Transverse colon (tissue), 4 donors: ENCODE measurements around the gene MEGF11. TPM values are rescaled to one million over a fixed set of nuclear protein-coding genes. Genes with fewer than 3 reads are reported as not detected.
A peak's percentile ranks its signal among the peaks of the same experiment; 100 is the strongest.

Source experiments
- DNase-seq: peaks from one replicate; pipeline ENCODE4 v3.0.0-alpha.2; 2019
- H3K27ac ChIP-seq, 4 donors: fragments of 200-600 bp; sonication (generic); 2 replicates each; pipeline ENCODE4 v1.5.1; 2016 to 2018; ENCODE audit warnings: inconsistent platforms in 4 of 4
- H3K27me3 ChIP-seq: fragments of 200-600 bp; sonication (generic); 2 replicates; pipeline ENCODE4 v1.5.1; 2017; ENCODE audit warnings: inconsistent platforms
- H3K36me3 ChIP-seq, 4 donors: fragments of 200-600 bp; sonication (generic); 2 replicates each; pipeline ENCODE4 v1.5.1; 2017 to 2019; ENCODE audit warnings: inconsistent platforms in 4 of 4
- H3K4me1 ChIP-seq, 4 donors: fragments of 200-600 bp; sonication (generic); 2 replicates each; pipeline ENCODE4 v1.5.1; 2017 to 2020; ENCODE audit warnings: inconsistent platforms in 4 of 4
- H3K4me3 ChIP-seq, 4 donors: fragments of 200-600 bp; sonication (generic); 1 replicate in 1 of 4; 2 replicates in 3 of 4; pipeline versions ENCODE4 v1.5.1 to v1.6.1; 2017 to 2019; ENCODE audit warnings: inconsistent platforms in 4 of 4
- H3K9me3 ChIP-seq, 2 donors: fragments of 200-600 bp; sonication (generic); 2 replicates each; pipeline ENCODE4 v1.5.1; 2017 to 2019; ENCODE audit warnings: inconsistent platforms in 2 of 2
- CTCF ChIP-seq, 5 experiments: fragments of 200-600 bp in 3 of 5; fragments of 450-650 bp in 2 of 5; sonication (generic) in 3 of 5; IDR thresholded peaks; 1 replicate in 2 of 5; 2 replicates in 3 of 5; pipeline ENCODE4 v1.5.1; 2016 to 2017; ENCODE audit warnings: antibody characterized with exemption in 5 of 5, inconsistent platforms in 3 of 5, mild to moderate bottlenecking in 2 of 5, moderate library complexity in 1 of 5
- EP300 ChIP-seq: sonication (generic); formaldehyde crosslinking; IDR thresholded peaks from one replicate; pipeline ENCODE4 v1.6.1; 2017; ENCODE audit warnings: antibody characterized with exemption, low read depth
- POLR2A ChIP-seq: fragments of 450-650 bp; IDR thresholded peaks from one replicate; pipeline ENCODE4 v1.6.1; 2016; ENCODE audit warnings: antibody characterized with exemption, mild to moderate bottlenecking, moderate library complexity
- POLR2AphosphoS5 ChIP-seq, 3 donors: sonication (generic); formaldehyde crosslinking; IDR thresholded peaks; one replicate each; pipeline ENCODE4 v1.6.1; 2016; ENCODE audit warnings: antibody characterized with exemption in 3 of 3
- WGBS, 2 donors: methylation state at CpG; one replicate each; pipeline ENCODE4 v1.1.5; 2018; ENCODE audit warnings: low coverage in 1 of 2; 5-methylcytosine and 5-hydroxymethylcytosine counted together
- in situ Hi-C, 4 donors: fragments of 200-750 bp; cut with MboI; loops; one replicate each; pipeline versions ENCODE4 v1.15.0 to v1.15.1; 2017; ENCODE audit warnings: low sequenced_read_pairs in 3 of 4, low pct_ligation_motif_present in 1 of 4, low pct_unique_long_range_greater_than_20kb in 1 of 4
- intact Hi-C: fragments of 100-400 bp; cut with DNase I; formaldehyde crosslinking; loops from one replicate; pipeline ENCODE4 v1.15.1; 2023; ENCODE audit warnings: low total_unique reads
- total RNA-seq, 4 donors: library from RNA; depleted of rRNA; stranded (reverse); fragments of >200 nt; gene quantifications; one replicate each; pipeline ENCODE4 v1.1.0, GENCODE V29; 2016

MEGF11 gene
- total RNA-seq, 4 donors from 2014 or later: 0.16 TPM; not detected in 3

- H3K4me1 ChIP-seq: peaks cover 0 to 15% (median 7%) of the 10 kb centered on the region in 4 donors
- no peak for TF ChIP-seq POLR2A
- no peak for TF ChIP-seq EP300
- TF ChIP-seq POLR2AphosphoS5 (IDR thresholded peaks at IDR 0.05): no peak
- no peak for TF ChIP-seq CTCF (IDR thresholded peaks at IDR 0.05)
- intact Hi-C loops: no loop called here
- no peaks in the 10 kb centered on the region for H3K36me3 ChIP-seq
- H3K4me3 ChIP-seq: no peak overlapping the region
- no peaks in the 10 kb centered on the region for H3K9me3 ChIP-seq
- H3K27ac ChIP-seq: no peak overlapping the region
- no peak for DNase-seq
- in situ Hi-C loops: no loop called here
- H3K27me3 ChIP-seq: no peaks in the 10 kb centered on the region
- WGBS, 2 donors: 55 to 59% methylated on average over 6 to 9 of the region's 9 CpGs
These were observed 206.1 kb downstream of the MEGF11 start for GRCh38 chr15:66047321-66048024.

DNA sequence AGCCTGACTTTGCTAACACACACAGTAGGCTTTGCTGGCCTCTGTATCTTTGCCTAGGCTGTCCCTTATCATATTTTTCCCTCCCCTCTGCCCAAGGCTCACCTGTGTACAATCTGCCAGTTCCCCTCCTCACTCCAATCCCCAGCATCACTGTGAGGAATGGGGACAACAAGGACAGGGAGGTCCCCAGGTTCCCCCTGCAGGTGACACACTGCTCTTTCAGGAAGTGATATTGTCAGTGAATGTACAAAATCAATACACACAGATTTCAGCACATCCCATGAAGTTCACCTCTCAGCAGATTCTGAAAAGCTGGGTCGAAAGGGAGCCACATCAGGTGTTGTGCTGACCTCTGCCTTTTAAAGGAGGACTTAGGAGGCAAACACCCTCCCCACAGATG lies 206.8 kb downstream of the MEGF11 start:
- Histone ChIP-seq H3K27ac (no peak overlapping the region), H3K36me3 (no peaks in the 10 kb centered on the region), H3K27me3 (no peaks in the 10 kb centered on the region), H3K9me3 (no peaks in the 10 kb centered on the region), H3K4me1 (peaks cover 0 to 15% (median 7%) of the 10 kb centered on the region in 4 donors), H3K4me3 (no peak overlapping the region)
- WGBS, 2 donors: 53% methylated on average over 1 of the region's 1 CpG; no CpG with 5 or more reads in 1 of the 2 donors
- no peak for TF ChIP-seq CTCF (IDR thresholded peaks at IDR 0.05)
- no peak for TF ChIP-seq EP300
- no peak for TF ChIP-seq POLR2AphosphoS5 (IDR thresholded peaks at IDR 0.05)
- TF ChIP-seq POLR2A: no peak
- in situ Hi-C loops: no loop called here
- intact Hi-C loops: no loop called here
- DNase-seq: no peak

DNA sequence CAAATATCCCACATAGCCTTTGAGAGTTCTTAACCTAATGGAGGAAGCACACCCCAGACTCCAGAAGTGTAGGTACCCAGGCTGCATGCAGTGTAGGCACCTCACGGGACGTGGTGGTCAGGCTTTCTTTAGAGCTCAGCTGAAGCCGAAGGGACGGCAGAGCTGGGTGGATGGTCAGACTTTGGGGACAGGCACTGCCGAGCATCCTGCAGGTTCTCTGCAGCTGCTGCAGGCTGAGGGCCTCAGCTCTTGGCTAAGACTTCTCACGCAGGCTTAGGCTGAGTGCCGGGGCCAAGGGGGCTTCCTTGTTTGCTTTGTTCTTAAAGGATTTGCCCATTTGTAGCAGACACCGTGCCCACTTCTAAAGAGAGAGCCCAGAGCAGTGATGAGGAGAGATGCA lies 207.2 kb downstream of the MEGF11 start:
- Histone ChIP-seq H3K4me3 (no peak overlapping the region), H3K27ac (no peak overlapping the region), H3K27me3 (no peaks in the 10 kb centered on the region), H3K36me3 (no peaks in the 10 kb centered on the region), H3K4me1 (peaks cover 0 to 15% (median 7%) of the 10 kb centered on the region in 4 donors), H3K9me3 (no peaks in the 10 kb centered on the region)
- no peak for DNase-seq
- in situ Hi-C loops (no loop called here), intact Hi-C loops (no loop called here)
- WGBS, 2 donors: 75% methylated on average over 8 of the region's 8 CpGs; no CpG with 5 or more reads in 1 of the 2 donors
- TF ChIP-seq POLR2AphosphoS5 (IDR thresholded peaks at IDR 0.05) (no peak), POLR2A (no peak), EP300 (no peak), CTCF (IDR thresholded peaks at IDR 0.05) (no peak)

DNA sequence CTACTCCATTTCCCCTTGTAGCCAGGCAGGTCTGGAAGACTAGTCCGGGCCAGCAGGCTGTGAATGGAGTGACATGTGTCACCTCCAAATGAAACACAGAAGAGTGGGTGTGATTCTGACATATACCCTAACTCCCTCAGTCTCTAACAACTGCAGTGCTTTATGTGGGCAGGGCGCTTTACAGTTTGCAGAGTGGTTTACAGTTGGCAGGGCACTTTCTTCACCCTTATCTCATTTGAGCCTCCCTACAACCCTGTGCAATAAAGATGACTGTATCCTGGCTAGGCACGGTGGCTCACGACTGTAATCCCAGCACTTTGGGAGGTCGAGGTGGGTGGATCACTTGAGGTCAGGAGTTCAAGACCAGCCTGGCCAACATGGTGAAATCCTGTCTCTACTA lies 208.0 kb downstream of the MEGF11 start:
- no peak overlapping the region for H3K27ac ChIP-seq
- H3K9me3 ChIP-seq: no peaks in the 10 kb centered on the region
- peaks cover 0 to 15% (median 7%) of the 10 kb centered on the region in 4 donors for H3K4me1 ChIP-seq
- intact Hi-C loops: no loop called here
- H3K4me3 ChIP-seq: no peak overlapping the region
- TF ChIP-seq CTCF (IDR thresholded peaks at IDR 0.05) (no peak), POLR2A (no peak), POLR2AphosphoS5 (IDR thresholded peaks at IDR 0.05) (no peak), EP300 (no peak)
- H3K36me3 ChIP-seq: no peaks in the 10 kb centered on the region
- peak; percentile 16 for DNase-seq
- WGBS, 2 donors: 20 to 57% methylated on average over 1 to 5 of the region's 5 CpGs
- in situ Hi-C loops: no loop called here
- no peaks in the 10 kb centered on the region for H3K27me3 ChIP-seq
